Activated T-cell treated with anti-CD3 and anti-CD28 coated beads for 24 hours (primary cell): ENCODE measurements around the gene HMHB1.
"Not testable (repeated sequence)": the region's sequence is repeated elsewhere in the genome, so short reads cannot be mapped to it uniquely, and the experiment has no call there.

ENCODE experiments used
- DNase-seq: peaks from one replicate; pipeline ENCODE4 v3.0.0-alpha.2; 2020; ENCODE audit warnings: low read depth

HMHB1 gene

GRCh38 chr5:143801252-143801939 is 10.6 kb upstream of the HMHB1 start:
- DNase-seq: no peak

DNA sequence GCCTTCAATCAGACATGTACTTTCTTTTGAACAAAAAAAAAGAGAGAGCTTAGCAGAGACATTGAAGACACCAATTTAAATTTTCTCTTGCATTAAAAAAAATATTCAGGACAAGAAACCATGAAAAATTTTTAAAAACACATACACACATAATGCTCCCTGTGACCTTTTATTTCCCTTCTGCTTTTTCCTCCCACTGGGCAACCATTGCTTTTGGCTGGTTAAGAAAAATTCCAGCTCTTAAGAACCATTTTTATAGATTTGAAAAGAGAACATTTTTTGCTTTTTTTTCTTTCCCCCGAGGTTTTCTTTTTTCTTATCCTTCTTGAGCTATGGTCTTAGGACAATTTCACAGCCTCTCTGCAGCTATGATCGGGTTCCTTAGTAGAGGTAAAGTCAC is 6.1 kb upstream of the HMHB1 start:
- no peak for DNase-seq

- no peak for DNase-seq
Measured at GRCh38 chr5:143806579-143806978, 5.4 kb upstream of the HMHB1 start.

- no peak for DNase-seq
Measured at GRCh38 chr5:143807401-143807800, 4.6 kb upstream of the HMHB1 start.

GRCh38 chr5:143816370-143816769 is 4.4 kb downstream of the HMHB1 start:
- not testable (repeated sequence) for DNase-seq

DNA sequence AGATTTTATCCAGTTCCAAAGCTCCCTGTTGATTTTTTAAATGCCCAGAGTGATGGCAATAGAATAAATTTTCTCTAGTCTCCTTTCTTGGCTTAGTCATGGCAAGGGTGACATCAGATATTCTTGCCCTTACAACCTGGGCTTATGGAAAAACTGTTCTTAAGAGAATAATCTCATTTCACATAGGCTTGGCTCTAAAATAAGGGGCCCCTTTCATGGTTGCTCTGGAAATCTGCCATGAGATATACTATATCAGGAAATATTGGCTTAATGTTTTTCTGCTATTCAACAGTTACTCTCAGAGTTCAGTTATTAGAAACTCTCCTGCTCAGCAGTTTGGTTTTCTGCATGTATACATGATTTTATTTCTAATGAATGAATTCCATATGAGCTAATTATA is 7.8 kb downstream of the HMHB1 start:
- no peak for DNase-seq

DNA sequence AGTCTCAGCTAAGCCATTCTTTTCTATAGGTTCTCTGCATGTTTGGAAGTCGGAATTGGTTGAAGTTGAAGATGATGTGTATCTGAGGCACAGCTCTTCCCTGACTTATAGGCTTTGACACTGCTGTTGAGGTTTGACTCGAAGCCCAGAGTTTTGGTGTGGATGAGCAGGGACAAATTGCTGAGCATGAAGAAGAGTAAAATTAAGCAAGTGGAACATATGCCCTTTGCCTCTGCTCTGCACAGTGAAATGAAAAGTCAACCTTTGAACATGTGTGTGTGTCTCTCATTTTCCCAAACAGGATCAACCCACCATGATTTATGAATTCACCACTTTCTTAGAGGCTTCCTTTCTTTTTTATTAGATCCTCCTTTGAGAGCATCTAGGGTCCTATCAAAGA is 8.5 kb downstream of the HMHB1 start:
- no peak for DNase-seq

DNA sequence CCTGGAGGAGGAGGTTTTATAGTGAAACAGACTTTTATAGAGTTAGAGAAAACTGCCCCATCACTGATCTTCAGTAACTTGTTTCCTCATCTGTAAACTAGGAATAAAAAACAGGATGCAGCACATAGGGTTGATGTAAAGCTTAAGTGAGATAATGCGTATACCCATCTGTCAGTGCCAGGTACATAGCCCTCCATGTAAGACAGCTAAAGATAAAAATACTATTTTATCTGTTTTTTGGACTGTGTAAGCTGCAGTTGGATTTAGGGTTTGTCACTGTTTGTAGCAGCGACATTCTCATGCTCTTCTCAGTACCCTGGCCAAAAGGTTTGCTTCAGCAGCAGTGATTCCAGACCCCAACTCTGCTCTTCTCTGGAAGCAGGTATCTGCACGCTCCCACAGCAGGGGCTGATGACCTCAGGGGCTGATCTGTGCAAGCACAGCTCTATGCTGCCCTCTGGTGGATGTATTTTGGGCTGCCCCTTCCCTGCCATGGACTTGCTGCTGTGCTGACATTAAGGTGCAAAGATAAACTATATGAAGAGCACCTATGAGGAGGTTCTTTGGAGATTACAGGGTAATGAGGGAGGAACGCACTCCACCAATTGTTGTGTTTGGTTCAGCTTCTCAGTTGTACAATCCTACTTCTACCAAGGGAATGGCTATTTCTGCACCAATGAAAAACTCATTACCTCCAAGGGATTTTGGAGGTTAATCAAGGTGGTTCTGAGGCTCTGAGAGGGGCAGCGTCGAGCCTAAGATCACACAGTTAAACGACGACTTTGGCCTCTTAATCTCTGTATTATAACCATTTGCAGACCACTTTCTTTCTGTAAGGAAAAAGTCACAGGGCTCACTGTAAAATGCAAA is 13.1 kb downstream of the HMHB1 start:
- peak; percentile 81 for DNase-seq

GRCh38 chr5:143826951-143827444 is 15.0 kb downstream of the HMHB1 start:
- peak; percentile 26 for DNase-seq

DNA sequence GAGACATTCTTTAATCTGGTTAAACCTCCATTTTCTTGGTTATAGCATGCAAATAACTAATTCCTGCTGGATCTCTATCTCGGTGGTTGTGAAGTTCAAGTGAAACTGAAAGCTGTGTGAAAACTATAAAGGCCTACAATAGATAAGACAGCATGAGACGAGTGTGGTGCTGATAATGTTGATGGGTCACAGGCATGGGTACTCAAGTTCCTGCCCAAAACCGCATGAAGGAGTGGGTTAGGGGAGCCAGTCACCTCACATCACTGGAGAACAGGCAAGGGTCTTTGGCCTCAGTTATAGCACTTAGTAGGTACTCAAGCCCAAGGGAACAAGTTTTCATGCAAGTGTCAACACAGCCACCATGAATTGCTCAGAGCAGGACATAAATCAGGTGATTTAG is 16.7 kb downstream of the HMHB1 start:
- DNase-seq: no peak

DNA sequence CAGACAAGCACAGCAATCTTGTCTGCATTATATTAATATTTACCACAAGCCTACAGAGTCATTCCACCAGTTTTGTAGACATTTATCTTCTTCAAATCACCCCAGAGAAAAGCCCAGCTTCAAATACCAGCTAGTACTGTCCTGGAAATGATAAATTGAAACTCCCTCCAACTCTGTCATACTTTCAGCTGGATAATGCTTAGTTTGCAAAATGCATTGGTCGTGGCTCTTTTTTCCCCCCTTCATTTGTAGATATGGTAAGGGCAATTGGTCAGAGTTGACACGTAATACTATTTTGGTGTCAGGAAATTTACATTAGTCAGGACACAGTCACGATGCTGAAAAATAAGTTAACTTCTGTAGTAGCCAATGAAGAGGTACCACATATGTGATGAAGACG is 21.2 kb downstream of the HMHB1 start:
- DNase-seq: no peak

GRCh38 chr5:143835251-143835650 is 23.3 kb downstream of the HMHB1 start:
- DNase-seq: no peak

DNA sequence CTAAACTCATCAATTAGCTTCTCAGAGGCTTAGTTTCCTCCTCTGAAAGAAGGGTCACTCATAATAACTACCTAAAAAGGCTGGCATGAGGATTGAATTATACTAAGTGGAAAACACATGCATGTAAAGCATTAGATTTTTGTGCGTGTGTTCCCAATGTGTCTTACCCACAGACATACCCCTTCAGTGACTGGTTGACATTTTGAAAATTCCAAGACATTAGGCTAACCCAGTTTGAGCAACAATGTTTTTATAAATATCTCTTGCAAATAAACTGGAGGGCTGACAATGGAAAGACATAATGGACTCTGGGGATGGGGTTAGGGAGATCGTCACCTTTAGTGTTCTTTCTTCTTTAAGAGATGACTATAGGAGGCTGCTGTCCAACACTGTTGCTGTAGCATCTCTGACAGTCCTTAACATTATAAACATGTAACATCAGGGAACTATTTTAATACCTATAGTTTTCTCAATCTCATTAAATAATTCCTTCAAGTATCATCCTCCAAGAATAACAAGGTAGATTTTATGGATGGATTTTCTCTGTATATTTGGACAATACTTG is 24.3 kb downstream of the HMHB1 start:
- DNase-seq: no peak

GRCh38 chr5:143837306-143837848 is 25.4 kb downstream of the HMHB1 start:
- no peak for DNase-seq

GRCh38 chr5:143841446-143841845 is 29.5 kb downstream of the HMHB1 start:
- DNase-seq: no peak

- no peak for DNase-seq
Measured at GRCh38 chr5:143842920-143843319, 31.0 kb downstream of the HMHB1 start.

DNA sequence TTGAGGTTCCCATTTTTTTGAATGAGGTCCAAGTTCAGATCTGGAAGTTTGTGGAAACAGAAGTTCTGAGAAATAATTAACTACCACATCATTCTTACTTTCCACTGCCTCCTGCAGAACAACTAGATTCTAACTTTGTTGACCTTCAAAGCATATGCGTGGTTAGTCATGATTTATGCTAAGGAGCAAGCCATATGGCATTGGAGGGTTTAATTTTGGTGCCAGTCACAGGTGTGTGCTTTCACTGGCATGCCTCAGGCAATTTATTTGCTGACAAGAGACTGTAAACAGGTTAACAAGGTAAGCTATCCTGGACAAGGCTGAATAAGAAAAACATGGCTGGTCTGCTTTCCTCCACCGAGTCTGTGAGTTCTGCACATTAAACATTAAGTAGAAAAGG is 31.5 kb downstream of the HMHB1 start:
- no peak for DNase-seq

DNA sequence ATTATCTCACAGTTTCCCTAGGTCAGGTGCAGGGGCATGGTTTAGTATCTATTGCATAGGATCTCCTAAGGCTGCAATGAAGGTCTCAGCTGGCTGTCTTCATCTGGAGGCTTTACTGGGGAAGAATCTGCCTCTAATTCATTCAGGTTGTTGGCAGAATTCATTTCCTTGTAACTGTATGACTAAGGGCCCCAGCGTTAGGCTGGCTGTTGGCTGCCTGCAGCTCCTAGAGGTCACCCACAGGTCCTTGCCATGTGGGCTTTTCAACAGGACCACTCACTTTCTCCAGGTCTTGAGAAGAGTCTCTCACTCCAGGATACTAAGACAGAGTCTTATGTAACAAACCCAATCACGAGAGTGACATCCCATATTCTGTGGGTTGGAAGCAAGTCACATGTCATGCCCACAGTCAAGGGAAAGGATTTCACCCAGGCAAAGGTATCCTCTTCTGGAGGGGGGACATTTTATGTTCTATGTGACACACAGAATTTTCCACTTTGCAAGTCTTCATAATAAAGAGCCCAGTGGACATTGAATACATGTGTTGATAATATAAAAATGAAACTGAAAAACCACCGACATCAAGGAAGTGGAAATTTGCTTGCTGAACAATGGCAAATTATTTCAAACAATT is 38.2 kb downstream of the HMHB1 start:
- DNase-seq: no peak

DNA sequence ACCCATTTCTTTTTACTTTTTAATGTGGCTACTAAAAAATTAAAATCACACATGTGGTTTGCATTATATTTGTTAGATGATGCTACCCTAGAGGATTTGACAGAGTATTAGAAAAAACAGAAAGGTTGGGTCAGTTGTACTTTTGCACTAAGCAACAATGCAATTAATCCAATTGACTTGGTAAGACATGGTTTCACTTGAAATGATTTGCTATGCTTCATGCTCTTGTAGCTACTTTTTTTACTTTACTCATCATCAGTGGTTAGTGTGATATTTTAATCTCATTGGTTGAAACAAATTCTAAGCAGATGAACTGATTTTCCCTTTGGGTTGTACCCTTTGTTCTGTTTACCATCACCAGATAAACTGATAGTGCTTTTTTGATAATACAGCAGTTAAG is 39.4 kb downstream of the HMHB1 start:
- DNase-seq: no peak

- DNase-seq: no peak
Measured at GRCh38 chr5:143860211-143860610, 48.2 kb downstream of the HMHB1 start.

GRCh38 chr5:143862271-143862670 is 50.3 kb downstream of the HMHB1 start:
- no peak for DNase-seq

DNA sequence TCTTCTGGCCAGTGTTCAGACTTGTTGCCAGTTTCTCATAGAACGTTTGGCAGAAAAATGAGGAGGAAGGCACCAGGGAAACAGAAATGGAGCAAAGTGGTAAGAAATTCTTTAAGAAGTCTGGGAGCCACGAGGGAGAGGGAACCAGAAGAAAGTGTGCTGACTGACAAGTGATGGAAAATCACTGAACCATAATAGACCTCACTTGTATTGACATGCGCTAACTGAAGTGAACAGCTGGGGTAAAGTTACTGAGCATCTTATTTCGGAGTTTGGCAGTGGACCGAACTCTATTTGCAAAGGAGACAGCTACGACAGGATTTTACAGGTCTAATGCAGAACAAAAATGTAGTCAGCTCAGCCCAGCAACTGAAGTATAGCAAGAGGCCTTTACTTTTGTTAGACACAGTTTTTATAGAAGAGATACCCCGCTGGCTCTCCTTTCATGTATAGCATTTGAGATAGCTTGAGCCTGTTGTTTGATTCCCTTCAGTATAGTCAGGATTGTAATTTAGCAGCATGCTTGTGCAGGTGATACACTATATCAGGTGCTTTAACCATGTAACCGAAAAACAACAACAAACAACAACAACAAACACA is 53.6 kb downstream of the HMHB1 start:
- no peak for DNase-seq
